Neural progenitor cell (in vitro differentiated cells): ENCODE measurements around the gene EIF6. TPM values are rescaled to one million over a fixed set of nuclear protein-coding genes. Genes with fewer than 3 reads are reported as not detected.
A peak's percentile ranks its signal among the peaks of the same experiment; 100 is the strongest.

ENCODE experiments used
- DNase-seq: peaks from one replicate; pipeline ENCODE4 v3.0.0-alpha.2; 2016; ENCODE audit warnings: low spot score
- H2AFZ ChIP-seq: fragments of 200-600 bp; sonication (generic); replicated peaks from 2 replicates; pipeline ENCODE4 v1.6.1; 2016; ENCODE audit warnings: antibody characterized with exemption
- H3F3A ChIP-seq: fragments of 200-600 bp; sonication (generic); 2 replicates; pipeline ENCODE4 v1.6.1; 2016; ENCODE audit warnings: antibody characterized with exemption, low read depth
- H3K27ac ChIP-seq: fragments of 200-600 bp; sonication (generic); 2 replicates; pipeline ENCODE4 v1.5.1; 2016; ENCODE audit warnings: mild to moderate bottlenecking
- H3K27me3 ChIP-seq: fragments of 200-600 bp; sonication (generic); 2 replicates; pipeline ENCODE4 v1.6.1; 2016; ENCODE audit warnings: mild to moderate bottlenecking, moderate library complexity
- H3K36me3 ChIP-seq: fragments of 200-600 bp; sonication (generic); 2 replicates; pipeline ENCODE4 v1.5.1; 2016
- H3K4me1 ChIP-seq: fragments of 200-600 bp; sonication (generic); 2 replicates; pipeline ENCODE4 v1.6.1; 2016; ENCODE audit warnings: mixed run types
- H3K4me2 ChIP-seq: fragments of 200-600 bp; sonication (generic); 2 replicates; pipeline ENCODE4 v1.6.1; 2016
- H3K4me3 ChIP-seq: fragments of 200-600 bp; sonication (generic); 2 replicates; pipeline ENCODE4 v1.5.1; 2016
- H3K79me2 ChIP-seq: fragments of 200-600 bp; sonication (generic); 2 replicates; pipeline ENCODE4 v1.6.1; 2016; ENCODE audit warnings: low read depth
- H3K9ac ChIP-seq: fragments of 200-600 bp; sonication (generic); 2 replicates; pipeline ENCODE4 v1.6.1; 2016
- H3K9me3 ChIP-seq: fragments of 200-600 bp; sonication (generic); 2 replicates; pipeline ENCODE4 v1.5.1; 2016; ENCODE audit warnings: low read depth
- H4K20me1 ChIP-seq: fragments of 200-600 bp; sonication (generic); 2 replicates; pipeline ENCODE4 v1.6.1; 2016; ENCODE audit warnings: low read depth
- H3K27ac Mint-ChIP-seq: 3 replicates; pipeline ENCODE4 v1.8.0; 2021; ENCODE audit warnings: mixed read lengths
- H3K27me3 Mint-ChIP-seq: 2 replicates; pipeline ENCODE4 v1.8.0; 2022; ENCODE audit warnings: low read depth, mild to moderate bottlenecking, inconsistent platforms, moderate library complexity, mixed read lengths; ENCODE audit not compliant: insufficient read depth
- H3K36me3 Mint-ChIP-seq: 3 replicates; pipeline ENCODE4 v1.8.0; 2021; ENCODE audit warnings: mixed read lengths
- H3K4me1 Mint-ChIP-seq: 3 replicates; pipeline ENCODE4 v1.8.0; 2021; ENCODE audit warnings: mixed read lengths
- H3K4me3 Mint-ChIP-seq: 3 replicates; pipeline ENCODE4 v1.8.0; 2021; ENCODE audit warnings: mild to moderate bottlenecking, moderate library complexity, mixed read lengths
- H3K9me3 Mint-ChIP-seq: 3 replicates; pipeline ENCODE4 v1.8.0; 2020; ENCODE audit warnings: mixed read lengths
- CTCF ChIP-seq: fragments of 200-600 bp; sonication (generic); IDR thresholded peaks from 2 replicates; pipeline ENCODE4 v1.5.1; 2017; ENCODE audit warnings: antibody characterized with exemption, mild to moderate bottlenecking
- EZH2 ChIP-seq: fragments of 200-600 bp; sonication (generic); IDR thresholded peaks from 2 replicates; pipeline ENCODE4 v1.6.1; 2017; ENCODE audit warnings: antibody characterized with exemption, mild to moderate bottlenecking, moderate library complexity
- EZH2phosphoT487 ChIP-seq: fragments of 200-600 bp; sonication (generic); IDR thresholded peaks from 2 replicates; pipeline ENCODE4 v1.6.1; 2017; ENCODE audit warnings: antibody characterized with exemption
- total RNA-seq: library from RNA; depleted of rRNA; stranded (reverse); fragments of >200 nt; gene quantifications from 2 replicates; pipeline ENCODE4 v1.2.3, GENCODE V29; 2015; ENCODE audit warnings: low replicate concordance

The EIF6 gene
- total RNA-seq, 1 donor from 2014 or later = 47.5 TPM

GRCh38 chr20:35267092-35267491 lies 17.5 kb downstream of the EIF6 start:
- DNase-seq = no peak
- Mint-ChIP-seq H3K4me3 (no peak overlapping the region), H3K27ac (peak overlapping the region; percentile 37), H3K27me3 (peaks cover 2% of the 10 kb centered on the region), H3K9me3 (no peaks in the 10 kb centered on the region), H3K36me3 (peaks cover 4% of the 10 kb centered on the region), H3K4me1 (peaks cover 21% of the 10 kb centered on the region)
- no peaks in the 10 kb centered on the region for H3K36me3 ChIP-seq
- H3K27me3 ChIP-seq = no peaks in the 10 kb centered on the region
- no peak overlapping the region for H3K27ac ChIP-seq
- no peaks in the 10 kb centered on the region for H3K79me2 ChIP-seq
- peaks cover 25% of the 10 kb centered on the region for H3F3A ChIP-seq
- TF ChIP-seq EZH2phosphoT487 (no peak), CTCF (no peak), EZH2 (no peak)
- peaks cover 23% of the 10 kb centered on the region for H3K4me1 ChIP-seq
- H4K20me1 ChIP-seq = no peaks in the 10 kb centered on the region
- no peak overlapping the region for H3K4me3 ChIP-seq
- H2AFZ ChIP-seq = no peak overlapping the region
- no peak overlapping the region for H3K4me2 ChIP-seq
- H3K9me3 ChIP-seq = no peaks in the 10 kb centered on the region
- H3K9ac ChIP-seq = no peak overlapping the region

GRCh38 chr20:35264755-35265154 lies 19.8 kb downstream of the EIF6 start:
- no peak overlapping the region for H2AFZ ChIP-seq
- H3K4me1 ChIP-seq = peaks cover 45% of the 10 kb centered on the region
- DNase-seq = no peak
- H3K4me1 Mint-ChIP-seq = peaks cover 27% of the 10 kb centered on the region
- H3K27ac Mint-ChIP-seq = no peak overlapping the region
- H3K27me3 ChIP-seq = no peaks in the 10 kb centered on the region
- no peaks in the 10 kb centered on the region for H4K20me1 ChIP-seq
- H3F3A ChIP-seq = peaks cover 48% of the 10 kb centered on the region
- no peaks in the 10 kb centered on the region for H3K9me3 Mint-ChIP-seq
- no peaks in the 10 kb centered on the region for H3K36me3 ChIP-seq
- TF ChIP-seq EZH2 (no peak), EZH2phosphoT487 (no peak), CTCF (no peak)
- H3K36me3 Mint-ChIP-seq = peaks cover 4% of the 10 kb centered on the region
- no peak overlapping the region for H3K4me2 ChIP-seq
- no peak overlapping the region for H3K4me3 Mint-ChIP-seq
- no peak overlapping the region for H3K9ac ChIP-seq
- no peak overlapping the region for H3K4me3 ChIP-seq
- no peaks in the 10 kb centered on the region for H3K9me3 ChIP-seq
- H3K27ac ChIP-seq = no peak overlapping the region
- peaks cover 5% of the 10 kb centered on the region for H3K27me3 Mint-ChIP-seq
- no peaks in the 10 kb centered on the region for H3K79me2 ChIP-seq

GRCh38 chr20:35263532-35264341 lies 20.8 kb downstream of the EIF6 start:
- H4K20me1 ChIP-seq = no peaks in the 10 kb centered on the region
- H3K4me2 ChIP-seq = peak overlapping the region; percentile 73
- no peaks in the 10 kb centered on the region for H3K36me3 ChIP-seq
- no peaks in the 10 kb centered on the region for H3K9me3 ChIP-seq
- H3K27me3 ChIP-seq = no peaks in the 10 kb centered on the region
- peaks cover 48% of the 10 kb centered on the region for H3K4me1 ChIP-seq
- H3K9ac ChIP-seq = no peak overlapping the region
- no peak for TF ChIP-seq EZH2phosphoT487
- H3K79me2 ChIP-seq = no peaks in the 10 kb centered on the region
- peak overlapping the region; percentile 98 for H3K27ac ChIP-seq
- peaks cover 28% of the 10 kb centered on the region for H3K4me1 Mint-ChIP-seq
- H3K4me3 Mint-ChIP-seq = peak overlapping the region; percentile 52
- H2AFZ ChIP-seq = no peak overlapping the region
- H3K36me3 Mint-ChIP-seq = no peaks in the 10 kb centered on the region
- H3F3A ChIP-seq = peaks cover 49% of the 10 kb centered on the region
- no peaks in the 10 kb centered on the region for H3K9me3 Mint-ChIP-seq
- DNase-seq = no peak
- peak overlapping the region; percentile 97 for H3K27ac Mint-ChIP-seq
- H3K4me3 ChIP-seq = peak overlapping the region; percentile 26
- H3K27me3 Mint-ChIP-seq = peaks cover 5% of the 10 kb centered on the region
